ENCODE results near the gene PRELID1.

GRCh38 chr5:177315411-177315810 is 11.8 kb downstream of the PRELID1 start:
- TF ChIP-seq EZH2 (optimal IDR thresholded peaks at IDR 0.05; ENCODE audit: low read depth, low read length) = no peak
- TF ChIP-seq CTCF (IDR thresholded peaks at IDR 0.05; ENCODE audit: low read length) = no peak

Data from MM.1S (cell line).